BLaER1 treated with 17β-estradiol and CSF1 and Interleukin-3, amounts not matched to agents 10 nM and 100 nM (cell line): ENCODE results near the gene UFD1.
A peak's percentile ranks its signal among the peaks of the same experiment; 100 is the strongest.

Experiments used
- H3K27ac ChIP-seq, 11 experiments: shearing (Covaris generic); formaldehyde crosslinking; 2 replicates each; pipeline ENCODE4 v1.8.1; 2022
- H3K27me3 ChIP-seq, 11 experiments: shearing (Covaris generic); formaldehyde crosslinking; 2 replicates each; pipeline ENCODE4 v1.8.1; 2022
- H3K36me3 ChIP-seq, 11 experiments: shearing (Covaris generic); formaldehyde crosslinking; 2 replicates each; pipeline ENCODE4 v1.8.1; 2022
- H3K4me1 ChIP-seq, 10 experiments: shearing (Covaris generic); formaldehyde crosslinking; 2 replicates each; pipeline ENCODE4 v1.8.1; 2022
- H3K4me2 ChIP-seq, 11 experiments: shearing (Covaris generic); formaldehyde crosslinking; 2 replicates each; pipeline ENCODE4 v1.8.1; 2022
- H3K4me3 ChIP-seq, 10 experiments: shearing (Covaris generic); formaldehyde crosslinking; 2 replicates each; pipeline ENCODE4 v1.8.1; 2022
- H3K9ac ChIP-seq, 11 experiments: shearing (Covaris generic); formaldehyde crosslinking; 2 replicates each; pipeline ENCODE4 v1.8.1; 2022
- H3K9me3 ChIP-seq, 11 experiments: shearing (Covaris generic); formaldehyde crosslinking; replicated peaks in 1 of 11; 2 replicates each; pipeline ENCODE4 v1.8.1; 2022
- H4K20me1 ChIP-seq, 11 experiments: shearing (Covaris generic); formaldehyde crosslinking; 2 replicates each; pipeline ENCODE4 v1.8.1; 2022
- Cebpa-rat ChIP-seq, 11 experiments: shearing (Covaris generic); IDR thresholded peaks; 2 replicates each; pipeline ENCODE4 v1.8.1; 2022

The UFD1 gene

DNA sequence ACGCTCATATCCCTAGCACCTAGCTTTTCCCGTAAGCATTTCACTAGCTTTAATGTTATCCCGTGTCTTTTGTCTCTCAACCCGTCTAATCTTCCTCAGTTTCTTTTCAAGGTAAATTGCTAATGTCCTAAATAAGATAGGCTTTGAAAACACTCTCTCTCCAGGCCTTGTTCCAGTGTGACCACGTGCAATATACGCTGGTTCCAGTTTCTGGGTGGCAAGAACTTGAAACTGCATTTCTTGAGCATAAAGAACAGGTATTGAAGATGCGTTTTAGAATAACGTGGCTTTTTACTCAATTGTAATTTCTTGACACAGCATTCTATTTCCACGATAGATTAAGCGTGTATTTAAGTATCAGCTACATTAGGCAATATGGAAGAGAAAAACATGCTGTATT is 1.8 kb upstream of the UFD1 start:
- H3K4me2 ChIP-seq: peak overlapping the region; percentile 89 to 97 (median 95); a peak in 21 of 22 replicates
- H3K4me1 ChIP-seq: peaks cover 22 to 37% (median 26%) of the 10 kb centered on the region in 10 experiments
- no peaks in the 10 kb centered on the region for H3K9me3 ChIP-seq
- H3K36me3 ChIP-seq: peaks cover 4 to 58% (median 52%) of the 10 kb centered on the region in 11 experiments; a peak in 21 of 22 replicates
- H3K4me3 ChIP-seq: peak overlapping the region in 9 of 10 experiments; percentile 79 to 98 (median 95); a peak in 18 of 20 replicates
- H3K27ac ChIP-seq: peak overlapping the region in 3 of 11 experiments; percentile 97 to 99 (median 99); a peak in 3 of 22 replicates
- H3K27me3 ChIP-seq: no peaks in the 10 kb centered on the region
- H4K20me1 ChIP-seq: peaks cover 13 to 40% (median 27%) of the 10 kb centered on the region in 11 experiments; a peak in 20 of 22 replicates
- no peak for TF ChIP-seq Cebpa-rat (IDR thresholded peaks at IDR 0.05)
- H3K9ac ChIP-seq: peak overlapping the region in 10 of 11 experiments; percentile 91 to 99 (median 96); a peak in 17 of 22 replicates

DNA sequence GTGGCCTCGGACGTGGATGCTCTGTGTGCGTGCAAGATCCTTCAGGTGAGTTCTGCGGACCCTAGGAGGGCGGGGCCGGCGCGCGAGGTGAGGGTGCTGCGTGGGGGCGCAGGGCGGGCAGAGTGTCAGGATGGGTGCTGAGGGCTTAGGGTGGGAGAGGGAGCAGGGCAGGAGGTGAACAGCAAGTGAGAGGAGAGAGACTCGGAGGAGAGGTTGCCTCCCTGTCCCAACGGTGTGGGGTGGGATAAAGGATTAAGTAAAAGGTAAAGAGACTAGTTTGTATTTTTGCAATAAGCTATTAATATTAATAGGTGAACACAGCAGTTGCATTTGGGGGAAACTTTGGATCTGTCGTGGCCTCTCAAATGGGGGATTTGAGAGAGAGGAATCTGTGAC is 1.2 kb upstream of the UFD1 start:
- Histone ChIP-seq H3K36me3 (peaks cover 8 to 58% (median 52%) of the 10 kb centered on the region in 11 experiments), H3K27me3 (no peaks in the 10 kb centered on the region), H3K9ac (peak overlapping the region; percentile 91 to 99 (median 97); a peak in 21 of 22 replicates), H3K4me1 (peaks cover 22 to 37% (median 26%) of the 10 kb centered on the region in 10 experiments), H3K27ac (peak overlapping the region in 10 of 11 experiments; percentile 97 to 100 (median 99); a peak in 18 of 22 replicates), H3K4me3 (peak overlapping the region; percentile 79 to 98 (median 94)), H4K20me1 (peaks cover 19 to 44% (median 33%) of the 10 kb centered on the region in 11 experiments; a peak in 21 of 22 replicates), H3K4me2 (peak overlapping the region; percentile 89 to 97 (median 95)), H3K9me3 (no peaks in the 10 kb centered on the region)
- TF ChIP-seq Cebpa-rat (IDR thresholded peaks at IDR 0.05): no peak

DNA sequence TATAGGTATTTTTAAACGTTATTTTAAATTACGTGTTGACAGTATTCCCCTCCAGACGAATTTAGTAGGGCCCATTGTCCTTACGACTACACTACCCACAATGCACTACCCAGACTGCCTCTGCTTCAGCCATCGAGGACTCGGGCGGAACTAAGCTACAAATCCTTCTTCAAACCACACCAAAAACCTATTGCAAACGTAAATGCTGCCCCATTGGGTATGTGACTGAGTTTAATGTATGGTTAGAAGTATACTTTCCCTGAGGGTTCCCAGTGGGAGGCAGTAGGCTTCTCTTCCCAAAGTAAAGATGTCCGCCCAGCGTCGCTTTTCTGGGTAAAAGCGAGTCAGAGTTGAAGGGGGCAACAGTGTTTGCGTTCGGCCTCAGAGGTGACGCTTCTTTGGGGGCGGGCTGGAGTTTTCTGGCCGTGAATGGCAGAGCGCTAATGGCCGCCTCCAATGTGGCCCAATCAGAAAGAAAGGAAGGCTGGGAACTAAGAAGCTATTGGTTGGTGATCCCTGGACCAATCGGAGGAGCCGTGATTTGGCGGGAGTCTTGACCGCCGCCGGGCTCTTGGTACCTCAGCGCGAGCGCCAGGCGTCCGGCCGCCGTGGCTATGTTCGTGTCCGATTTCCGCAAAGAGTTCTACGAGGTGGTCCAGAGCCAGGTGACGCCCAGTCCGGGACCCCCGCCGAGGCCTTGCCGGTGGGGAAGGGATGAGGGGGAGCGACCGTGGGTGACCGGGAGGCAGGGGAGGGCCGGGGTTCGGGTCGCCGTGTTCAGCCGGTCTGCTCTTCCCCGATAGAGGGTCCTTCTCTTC is 571 bp upstream of the UFD1 start, which contains the start of gene CDC45:
TSS of gene CDC45 (plus strand) at position 566 of the 818 bp plus-strand sequence. CDS start at position 615, 49 bp downstream.
- H3K27ac ChIP-seq: peak within 1 kb of the TSS; percentile 97 to 100 (median 99)
- peaks cover 25 to 50% (median 38%) of the 10 kb centered on the region in 11 experiments; a peak in 21 of 22 replicates for H4K20me1 ChIP-seq
- peak within 1 kb of the TSS; percentile 91 to 99 (median 97) for H3K9ac ChIP-seq
- no peaks in the 10 kb centered on the region for H3K9me3 ChIP-seq
- peaks cover 22 to 37% (median 26%) of the 10 kb centered on the region in 10 experiments for H3K4me1 ChIP-seq
- no peak for TF ChIP-seq Cebpa-rat (IDR thresholded peaks at IDR 0.05)
- H3K36me3 ChIP-seq: peaks cover 13 to 58% (median 52%) of the 10 kb centered on the region in 11 experiments
- peak within 1 kb of the TSS; percentile 90 to 100 (median 96) for H3K4me2 ChIP-seq
- no peaks in the 10 kb centered on the region for H3K27me3 ChIP-seq
- H3K4me3 ChIP-seq: peak within 1 kb of the TSS; percentile 79 to 98 (median 94)

DNA sequence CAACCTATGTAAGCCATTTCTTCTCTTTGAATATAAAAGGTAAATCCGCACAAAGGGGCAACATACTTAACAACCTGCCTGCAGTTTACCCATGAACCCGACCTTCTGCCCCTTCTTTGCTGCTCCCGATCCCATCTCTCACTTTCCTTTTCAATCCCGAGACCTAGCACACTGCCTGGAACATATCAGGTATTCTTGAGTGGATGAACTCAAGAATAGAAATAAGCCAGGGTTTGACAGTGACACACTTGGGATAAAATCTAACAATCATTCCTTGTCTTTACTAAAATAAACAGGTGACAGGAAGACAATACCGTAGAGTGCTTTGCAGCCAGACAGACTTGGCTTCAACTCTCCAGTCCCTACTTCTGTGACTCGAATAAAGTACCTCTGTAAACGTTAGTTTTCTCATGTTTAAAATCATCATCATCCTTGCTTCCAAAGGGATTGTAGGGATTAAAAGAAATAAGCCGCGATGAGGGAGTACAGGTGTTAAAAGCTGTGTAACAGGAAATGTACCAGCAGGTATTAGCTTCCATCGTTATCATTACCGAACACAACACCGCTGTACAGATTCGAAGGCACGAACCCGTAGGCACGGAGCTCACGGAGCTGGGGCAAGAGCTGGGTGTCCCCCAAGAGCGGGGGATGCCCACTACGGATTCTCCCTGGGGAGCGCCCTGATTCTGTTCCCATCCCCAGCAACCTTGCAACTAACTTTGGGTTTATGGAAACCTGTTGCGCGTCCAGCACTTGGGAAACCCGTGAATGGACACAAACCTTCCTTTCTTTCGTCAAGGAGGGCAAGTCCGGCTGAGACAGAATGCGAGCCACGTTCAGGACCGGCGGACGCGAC is 720 bp downstream of the UFD1 start:
- peak overlapping the region; percentile 79 to 98 (median 94) for H3K4me3 ChIP-seq
- no peak for TF ChIP-seq Cebpa-rat (IDR thresholded peaks at IDR 0.05)
- H3K27me3 ChIP-seq: no peaks in the 10 kb centered on the region
- peaks cover 35 to 60% (median 51%) of the 10 kb centered on the region in 11 experiments; a peak in 21 of 22 replicates for H4K20me1 ChIP-seq
- peaks cover 22 to 37% (median 26%) of the 10 kb centered on the region in 10 experiments for H3K4me1 ChIP-seq
- peak overlapping the region; percentile 97 to 100 (median 99); a peak in 21 of 22 replicates for H3K27ac ChIP-seq
- H3K4me2 ChIP-seq: peak overlapping the region; percentile 84 to 100 (median 94)
- H3K9me3 ChIP-seq: no peaks in the 10 kb centered on the region
- peak overlapping the region; percentile 91 to 99 (median 97) for H3K9ac ChIP-seq
- peaks cover 21 to 58% (median 51%) of the 10 kb centered on the region in 11 experiments for H3K36me3 ChIP-seq

DNA sequence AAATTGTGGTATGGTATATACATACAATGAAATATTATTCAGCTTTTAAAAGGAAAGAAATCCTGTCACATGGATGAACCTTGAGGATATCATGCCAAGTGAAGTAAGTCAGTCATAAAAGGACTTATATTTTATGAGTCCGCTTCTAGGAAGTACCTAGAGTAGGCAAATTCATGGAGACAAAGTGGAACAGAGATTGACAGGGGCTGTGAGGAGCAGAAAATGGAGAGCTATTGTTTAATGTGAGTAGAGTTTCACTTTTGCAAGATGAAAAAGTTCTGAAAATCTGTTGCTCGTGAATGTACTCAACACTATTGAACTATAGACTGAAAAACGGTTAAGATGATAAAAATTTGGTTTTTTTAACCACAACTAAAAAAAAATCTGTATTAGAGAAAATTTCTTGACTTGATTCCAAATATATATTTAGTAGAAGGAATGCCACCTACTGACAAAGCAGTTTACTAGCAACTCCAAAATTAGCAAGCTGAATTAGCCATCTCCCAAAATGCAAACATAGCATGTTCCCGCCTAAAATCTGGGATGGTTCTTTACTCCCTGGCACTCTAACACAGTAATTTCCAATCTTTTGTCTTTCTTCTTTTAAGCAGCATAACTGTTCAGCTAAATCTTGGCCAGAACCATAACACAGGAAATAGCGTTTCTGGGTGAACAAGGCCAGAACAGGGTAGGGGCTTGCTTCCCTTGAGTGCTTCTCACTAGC is 1.5 kb downstream of the UFD1 start:
- Histone ChIP-seq H3K4me2 (peak overlapping the region; percentile 84 to 100 (median 94)), H3K4me3 (peak overlapping the region; percentile 79 to 98 (median 94)), H4K20me1 (peaks cover 35 to 67% (median 59%) of the 10 kb centered on the region in 11 experiments; a peak in 21 of 22 replicates), H3K9me3 (no peaks in the 10 kb centered on the region), H3K27ac (peak overlapping the region in 9 of 11 experiments; percentile 20 to 100 (median 99); a peak in 14 of 22 replicates), H3K27me3 (no peaks in the 10 kb centered on the region), H3K9ac (peak overlapping the region; percentile 91 to 99 (median 97)), H3K4me1 (peaks cover 22 to 37% (median 26%) of the 10 kb centered on the region in 10 experiments), H3K36me3 (peaks cover 29 to 58% (median 51%) of the 10 kb centered on the region in 11 experiments)
- TF ChIP-seq Cebpa-rat (IDR thresholded peaks at IDR 0.05): no peak

DNA sequence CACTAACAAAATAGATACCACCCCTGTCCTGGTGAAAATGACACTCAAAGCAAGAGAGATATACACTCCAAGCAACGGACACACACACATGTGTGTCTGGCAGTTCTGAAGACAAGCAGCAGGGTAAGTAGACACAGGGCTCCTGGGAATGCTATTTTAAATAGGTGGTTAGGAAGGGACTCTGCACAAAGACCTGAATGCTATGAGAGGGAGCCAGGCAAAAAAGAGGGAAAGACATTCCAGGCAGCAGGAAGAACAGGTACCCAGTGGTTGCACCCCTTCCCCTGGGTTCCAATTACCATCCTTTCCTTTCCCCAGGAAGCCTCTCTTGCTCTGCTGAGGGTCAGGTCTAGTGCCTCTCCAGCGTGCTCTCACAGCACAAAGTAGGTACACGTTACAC is 3.0 kb downstream of the UFD1 start:
- no peaks in the 10 kb centered on the region for H3K27me3 ChIP-seq
- H3K4me3 ChIP-seq: no peak overlapping the region
- no peak overlapping the region for H3K4me2 ChIP-seq
- no peak overlapping the region for H3K27ac ChIP-seq
- peaks cover 20 to 31% (median 23%) of the 10 kb centered on the region in 10 experiments for H3K4me1 ChIP-seq
- H4K20me1 ChIP-seq: peaks cover 29 to 81% (median 70%) of the 10 kb centered on the region in 11 experiments; a peak in 21 of 22 replicates
- H3K9me3 ChIP-seq: no peaks in the 10 kb centered on the region
- peak overlapping the region in 8 of 11 experiments; percentile 13 to 50 (median 30); a peak in 12 of 22 replicates for H3K9ac ChIP-seq
- TF ChIP-seq Cebpa-rat (IDR thresholded peaks at IDR 0.05): no peak
- H3K36me3 ChIP-seq: peaks cover 42 to 58% (median 53%) of the 10 kb centered on the region in 11 experiments

DNA sequence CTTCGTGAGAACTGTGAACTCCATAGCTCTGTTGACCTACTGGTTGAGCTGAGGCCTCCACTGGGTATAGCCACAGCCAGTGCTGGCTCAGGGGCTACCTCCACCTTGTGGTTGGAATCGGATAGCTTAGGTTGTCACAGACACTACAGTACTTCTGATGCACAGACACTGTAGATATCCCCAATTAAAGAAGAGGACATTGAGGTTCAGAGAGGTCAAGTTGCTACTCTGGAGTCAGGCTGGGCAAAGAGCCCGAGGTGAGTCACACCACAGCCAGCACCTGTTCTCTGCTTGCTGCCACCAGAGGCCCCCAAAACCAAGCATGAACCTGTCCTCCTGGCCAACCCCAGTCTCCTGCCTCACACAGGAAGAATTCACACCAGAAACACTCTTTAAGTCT is 5.4 kb downstream of the UFD1 start:
- Histone ChIP-seq H3K36me3 (peaks cover 67 to 82% (median 77%) of the 10 kb centered on the region in 11 experiments), H3K27ac (no peak overlapping the region), H4K20me1 (peaks cover 27 to 97% (median 84%) of the 10 kb centered on the region in 11 experiments; a peak in 21 of 22 replicates), H3K4me2 (no peak overlapping the region), H3K9me3 (no peaks in the 10 kb centered on the region), H3K9ac (peak overlapping the region in 1 of 11 experiments; percentile 0; a peak in 1 of 22 replicates), H3K4me1 (peaks cover 10 to 20% (median 13%) of the 10 kb centered on the region in 10 experiments; a peak in 19 of 20 replicates), H3K27me3 (no peaks in the 10 kb centered on the region), H3K4me3 (no peak overlapping the region)
- no peak for TF ChIP-seq Cebpa-rat (IDR thresholded peaks at IDR 0.05)
